Ishikawa (cell line): Measurements from ENCODE around the gene ZBTB16.

Experiments
- CEBPB ChIP-seq: IDR thresholded peaks from 2 replicates; pipeline ENCODE4 v1.6.1; 2012
- CREB1 ChIP-seq: IDR thresholded peaks from 2 replicates; pipeline ENCODE4 v1.6.1; 2012; ENCODE audit warnings: low read depth
- EGR1 ChIP-seq: IDR thresholded peaks from 2 replicates; pipeline ENCODE4 v1.6.1; 2012
- EP300 ChIP-seq: IDR thresholded peaks from 2 replicates; pipeline ENCODE4 v1.6.1; 2012; ENCODE audit warnings: borderline replicate concordance
- FOXM1 ChIP-seq: IDR thresholded peaks from 2 replicates; pipeline ENCODE4 v1.6.1; 2012; ENCODE audit warnings: low read depth, borderline replicate concordance
- MAX ChIP-seq: IDR thresholded peaks from 2 replicates; pipeline ENCODE4 v1.6.1; 2012
- NFIC ChIP-seq: IDR thresholded peaks from 2 replicates; pipeline ENCODE4 v1.6.1; 2012
- RAD21 ChIP-seq: IDR thresholded peaks from 2 replicates; pipeline ENCODE4 v1.6.1; 2012; ENCODE audit warnings: low read depth
- REST ChIP-seq: IDR thresholded peaks from 2 replicates; pipeline ENCODE4 v1.6.1; 2012; ENCODE audit warnings: low read depth, mild to moderate bottlenecking
- TAF1 ChIP-seq: IDR thresholded peaks from 2 replicates; pipeline ENCODE4 v1.6.1; 2012; ENCODE audit warnings: low read depth, mild to moderate bottlenecking
- TCF12 ChIP-seq: IDR thresholded peaks from 2 replicates; pipeline ENCODE4 v1.6.1; 2012; ENCODE audit warnings: low read depth
- TEAD4 ChIP-seq: IDR thresholded peaks from 2 replicates; pipeline ENCODE4 v1.6.1; 2012
- USF1 ChIP-seq: IDR thresholded peaks from 2 replicates; pipeline ENCODE4 v1.6.1; 2012
- YY1 ChIP-seq: IDR thresholded peaks from 2 replicates; pipeline ENCODE4 v1.6.1; 2012; ENCODE audit warnings: low read depth
- ZBTB7A ChIP-seq: IDR thresholded peaks from 2 replicates; pipeline ENCODE4 v1.6.1; 2012; ENCODE audit warnings: low read depth

Gene ZBTB16

GRCh38 chr11:114092953-114093352 is 33.4 kb downstream of the ZBTB16 start:
- TF ChIP-seq CREB1: no peak
- no peak for TF ChIP-seq MAX
- no peak for TF ChIP-seq EP300
- TF ChIP-seq FOXM1: no peak
- TF ChIP-seq CEBPB: no peak
- no peak for TF ChIP-seq RAD21
- TF ChIP-seq EGR1: no peak
- no peak for TF ChIP-seq REST
- no peak for TF ChIP-seq USF1
- no peak for TF ChIP-seq TEAD4
- no peak for TF ChIP-seq ZBTB7A
- TF ChIP-seq TAF1: no peak

GRCh38 chr11:114094516-114094915 is 35.0 kb downstream of the ZBTB16 start:
- TF ChIP-seq NFIC (no peak), TAF1 (no peak), CEBPB (no peak), CREB1 (no peak), RAD21 (no peak), MAX (no peak), EGR1 (no peak), TEAD4 (no peak), TCF12 (no peak), FOXM1 (no peak), REST (no peak), EP300 (no peak), YY1 (no peak)

GRCh38 chr11:114095899-114096298 is 36.4 kb downstream of the ZBTB16 start:
- TF ChIP-seq FOXM1: no peak
- no peak for TF ChIP-seq RAD21
- TF ChIP-seq REST: no peak
- TF ChIP-seq TEAD4: no peak
- TF ChIP-seq USF1: no peak
- no peak for TF ChIP-seq YY1
- TF ChIP-seq NFIC: no peak
- no peak for TF ChIP-seq ZBTB7A
- no peak for TF ChIP-seq EP300
- no peak for TF ChIP-seq TCF12
- no peak for TF ChIP-seq MAX
- TF ChIP-seq CEBPB: no peak
- no peak for TF ChIP-seq TAF1
- no peak for TF ChIP-seq EGR1
- no peak for TF ChIP-seq CREB1

GRCh38 chr11:114097832-114098231 is 38.3 kb downstream of the ZBTB16 start:
- TF ChIP-seq CEBPB: no peak
- no peak for TF ChIP-seq EP300

GRCh38 chr11:114098927-114099326 is 39.4 kb downstream of the ZBTB16 start:
- no peak for TF ChIP-seq YY1
- no peak for TF ChIP-seq REST
- TF ChIP-seq MAX: no peak
- TF ChIP-seq EP300: no peak
- no peak for TF ChIP-seq EGR1
- no peak for TF ChIP-seq TCF12
- no peak for TF ChIP-seq USF1
